HEK293 (cell line): ENCODE data around the gene RBM42.

ENCODE experiments used
- AEBP2 ChIP-seq: fragments of 450-650 bp; formaldehyde crosslinking; IDR thresholded peaks from 2 replicates; pipeline ENCODE4 v1.5.1; 2016; ENCODE audit warnings: missing biosample characterization, missing genetic modification characterization, borderline replicate concordance
- KLF9 ChIP-seq: fragments of 450-650 bp; formaldehyde crosslinking; IDR thresholded peaks from 2 replicates; pipeline ENCODE4 v1.5.1; 2016; ENCODE audit warnings: missing biosample characterization, missing genetic modification characterization, low read depth
- TRIM28 ChIP-seq: IDR thresholded peaks from 2 replicates; pipeline ENCODE4 v1.6.1; 2011; ENCODE audit warnings: low read length, control low read depth, borderline replicate concordance
- ZBTB6 ChIP-seq: fragments of 450-650 bp; formaldehyde crosslinking; IDR thresholded peaks from 2 replicates; pipeline ENCODE4 v1.5.1; 2017; ENCODE audit warnings: missing biosample characterization, missing genetic modification characterization
- ZBTB7A ChIP-seq: fragments of 450-650 bp; formaldehyde crosslinking; IDR thresholded peaks from 2 replicates; pipeline ENCODE4 v1.5.1; 2016; ENCODE audit warnings: low read depth, missing biosample characterization, missing genetic modification characterization
- ZNF133 ChIP-seq: fragments of 450-650 bp; formaldehyde crosslinking; IDR thresholded peaks from 2 replicates; pipeline ENCODE4 v1.5.1; 2016; ENCODE audit warnings: missing biosample characterization, missing genetic modification characterization
- ZNF211 ChIP-seq: fragments of 450-650 bp; formaldehyde crosslinking; IDR thresholded peaks from 2 replicates; pipeline ENCODE4 v1.5.1; 2016; ENCODE audit warnings: low read depth, missing biosample characterization, missing genetic modification characterization
- ZNF221 ChIP-seq: fragments of 450-650 bp; formaldehyde crosslinking; IDR thresholded peaks from 2 replicates; pipeline ENCODE4 v1.5.1; 2017; ENCODE audit warnings: missing biosample characterization, missing genetic modification characterization, borderline replicate concordance
- ZNF362 ChIP-seq: fragments of 450-650 bp; formaldehyde crosslinking; IDR thresholded peaks from 2 replicates; pipeline ENCODE4 v1.5.1; 2016; ENCODE audit warnings: missing biosample characterization, missing genetic modification characterization
- ZNF501 ChIP-seq: fragments of 450-650 bp; formaldehyde crosslinking; IDR thresholded peaks from 2 replicates; pipeline ENCODE4 v1.5.1; 2016; ENCODE audit warnings: missing biosample characterization, missing genetic modification characterization
- ZNF518A ChIP-seq: fragments of 450-650 bp; formaldehyde crosslinking; conservative IDR thresholded peaks from 2 replicates; pipeline ENCODE4 v1.5.1; 2016; ENCODE audit warnings: low read depth, missing biosample characterization, missing genetic modification characterization
- ZNF624 ChIP-seq: fragments of 450-650 bp; formaldehyde crosslinking; IDR thresholded peaks from 2 replicates; pipeline ENCODE4 v1.5.1; 2017; ENCODE audit warnings: missing biosample characterization, missing genetic modification characterization
- ZNF660 ChIP-seq: fragments of 450-650 bp; IDR thresholded peaks from 2 replicates; pipeline ENCODE4 v1.5.1; 2018; ENCODE audit warnings: missing biosample characterization, mild to moderate bottlenecking, missing genetic modification characterization
- ZNF670 ChIP-seq: fragments of 450-650 bp; formaldehyde crosslinking; IDR thresholded peaks from 2 replicates; pipeline ENCODE4 v1.5.1; 2016; ENCODE audit warnings: missing biosample characterization, missing genetic modification characterization, low read depth
- ZNF677 ChIP-seq: fragments of 450-650 bp; IDR thresholded peaks from 2 replicates; pipeline ENCODE4 v1.5.0; 2018; ENCODE audit warnings: missing biosample characterization, mild to moderate bottlenecking, missing genetic modification characterization, moderate library complexity
- TF ChIP-seq, protein P1 (sequence below): fragments of 450-650 bp; formaldehyde crosslinking; IDR thresholded peaks from 2 replicates; pipeline ENCODE4 v1.5.1; 2016; ENCODE audit warnings: missing biosample characterization, missing genetic modification characterization
- TF ChIP-seq, protein P2 (sequence below): fragments of 450-650 bp; formaldehyde crosslinking; IDR thresholded peaks from 2 replicates; pipeline ENCODE4 v1.5.1; 2016; ENCODE audit warnings: missing biosample characterization, missing genetic modification characterization
- TF ChIP-seq, protein P3 (sequence below): fragments of 450-650 bp; formaldehyde crosslinking; IDR thresholded peaks from 2 replicates; pipeline ENCODE4 v1.5.0; 2017; ENCODE audit warnings: missing biosample characterization, missing genetic modification characterization, borderline replicate concordance

Gene RBM42

DNA sequence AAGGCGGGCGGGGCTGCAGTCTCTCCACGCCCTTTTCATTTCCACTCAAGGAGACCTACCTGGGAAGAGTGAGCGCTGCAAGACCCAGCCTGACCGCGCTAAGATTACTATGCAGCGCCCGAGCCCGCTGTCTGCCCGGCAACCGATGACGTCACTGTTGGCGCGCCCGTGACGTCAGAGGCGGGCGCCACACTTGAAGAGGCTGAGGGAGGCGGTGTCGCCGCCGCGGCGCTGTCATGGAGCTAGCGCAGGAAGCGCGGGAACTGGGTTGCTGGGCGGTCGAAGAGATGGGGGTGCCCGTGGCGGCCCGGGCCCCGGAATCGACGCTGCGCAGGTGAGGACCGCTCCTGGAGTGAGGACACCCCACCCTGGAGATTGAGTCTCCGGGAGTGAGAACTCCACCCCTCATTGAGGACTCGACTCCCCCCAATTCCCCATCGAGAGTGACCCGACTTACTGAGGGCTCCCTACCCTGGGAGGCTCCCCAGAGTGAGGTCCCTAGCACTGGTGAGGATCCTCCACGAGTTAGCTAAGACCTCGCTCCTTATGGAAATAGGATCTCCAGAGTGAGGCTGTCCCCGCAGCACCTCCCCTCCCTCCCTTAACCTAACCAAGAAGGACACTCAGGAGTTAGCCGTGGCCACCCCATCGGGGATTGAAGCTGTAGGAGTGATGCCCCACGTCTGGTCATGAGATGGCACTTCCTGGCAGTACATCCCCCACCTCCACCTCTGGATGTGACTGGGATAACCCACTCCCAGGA lies 16.1 kb upstream of the RBM42 start, which contains the start of gene HAUS5 (continued):
- TF ChIP-seq KLF9 (tag by site-specific recombination) (peak; percentile 84), ZNF221 (tag by site-specific recombination) (no peak), ZNF677 (0 out of 2 replicates have a peak, but pooled peaks have one; percentile 29), ZNF660 (tag by site-specific recombination) (peak; percentile 97), ZNF211 (tag by site-specific recombination) (no peak), ZNF362 (no peak), ZNF670 (tag by site-specific recombination) (no peak), ZNF133 (tag by site-specific recombination) (no peak), ZBTB6 (tag by site-specific recombination) (peak; percentile 94), AEBP2 (tag by site-specific recombination) (no peak), ZNF518A (no peak), ZBTB7A (peak; percentile 91; the same call in 1 of the 2 replicates), ZNF624 (tag by site-specific recombination) (no peak), ZNF501 (tag by site-specific recombination) (peak; percentile 98), TRIM28 (no peak)
- TF ChIP-seq, protein P1, sequence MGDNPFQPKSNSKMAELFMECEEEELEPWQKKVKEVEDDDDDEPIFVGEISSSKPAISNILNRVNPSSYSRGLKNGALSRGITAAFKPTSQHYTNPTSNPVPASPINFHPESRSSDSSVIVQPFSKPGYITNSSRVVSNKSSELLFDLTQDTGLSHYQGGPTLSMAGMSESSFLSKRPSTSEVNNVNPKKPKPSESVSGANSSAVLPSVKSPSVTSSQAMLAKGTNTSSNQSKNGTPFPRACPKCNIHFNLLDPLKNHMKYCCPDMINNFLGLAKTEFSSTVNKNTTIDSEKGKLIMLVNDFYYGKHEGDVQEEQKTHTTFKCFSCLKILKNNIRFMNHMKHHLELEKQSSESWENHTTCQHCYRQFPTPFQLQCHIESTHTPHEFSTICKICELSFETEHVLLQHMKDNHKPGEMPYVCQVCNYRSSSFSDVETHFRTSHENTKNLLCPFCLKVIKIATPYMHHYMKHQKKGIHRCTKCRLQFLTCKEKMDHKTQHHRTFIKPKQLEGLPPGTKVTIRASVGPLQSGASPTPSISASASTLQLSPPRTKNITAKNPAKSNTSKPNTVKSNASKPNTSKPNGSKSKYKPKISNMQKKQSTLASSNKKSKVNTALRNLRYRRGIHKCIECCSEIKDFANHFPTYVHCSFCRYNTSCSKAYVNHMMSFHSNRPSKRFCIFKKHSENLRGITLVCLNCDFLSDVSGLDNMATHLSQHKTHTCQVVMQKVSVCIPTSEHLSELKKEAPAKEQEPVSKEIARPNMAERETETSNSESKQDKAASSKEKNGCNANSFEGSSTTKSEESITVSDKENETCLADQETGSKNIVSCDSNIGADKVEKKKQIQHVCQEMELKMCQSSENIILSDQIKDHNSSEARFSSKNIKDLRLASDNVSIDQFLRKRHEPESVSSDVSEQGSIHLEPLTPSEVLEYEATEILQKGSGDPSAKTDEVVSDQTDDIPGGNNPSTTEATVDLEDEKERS (tag by site-specific recombination): peak; percentile 74
- TF ChIP-seq, protein P2, sequence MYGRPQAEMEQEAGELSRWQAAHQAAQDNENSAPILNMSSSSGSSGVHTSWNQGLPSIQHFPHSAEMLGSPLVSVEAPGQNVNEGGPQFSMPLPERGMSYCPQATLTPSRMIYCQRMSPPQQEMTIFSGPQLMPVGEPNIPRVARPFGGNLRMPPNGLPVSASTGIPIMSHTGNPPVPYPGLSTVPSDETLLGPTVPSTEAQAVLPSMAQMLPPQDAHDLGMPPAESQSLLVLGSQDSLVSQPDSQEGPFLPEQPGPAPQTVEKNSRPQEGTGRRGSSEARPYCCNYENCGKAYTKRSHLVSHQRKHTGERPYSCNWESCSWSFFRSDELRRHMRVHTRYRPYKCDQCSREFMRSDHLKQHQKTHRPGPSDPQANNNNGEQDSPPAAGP (tag by site-specific recombination): peak; percentile 100
- TF ChIP-seq, protein P3, sequence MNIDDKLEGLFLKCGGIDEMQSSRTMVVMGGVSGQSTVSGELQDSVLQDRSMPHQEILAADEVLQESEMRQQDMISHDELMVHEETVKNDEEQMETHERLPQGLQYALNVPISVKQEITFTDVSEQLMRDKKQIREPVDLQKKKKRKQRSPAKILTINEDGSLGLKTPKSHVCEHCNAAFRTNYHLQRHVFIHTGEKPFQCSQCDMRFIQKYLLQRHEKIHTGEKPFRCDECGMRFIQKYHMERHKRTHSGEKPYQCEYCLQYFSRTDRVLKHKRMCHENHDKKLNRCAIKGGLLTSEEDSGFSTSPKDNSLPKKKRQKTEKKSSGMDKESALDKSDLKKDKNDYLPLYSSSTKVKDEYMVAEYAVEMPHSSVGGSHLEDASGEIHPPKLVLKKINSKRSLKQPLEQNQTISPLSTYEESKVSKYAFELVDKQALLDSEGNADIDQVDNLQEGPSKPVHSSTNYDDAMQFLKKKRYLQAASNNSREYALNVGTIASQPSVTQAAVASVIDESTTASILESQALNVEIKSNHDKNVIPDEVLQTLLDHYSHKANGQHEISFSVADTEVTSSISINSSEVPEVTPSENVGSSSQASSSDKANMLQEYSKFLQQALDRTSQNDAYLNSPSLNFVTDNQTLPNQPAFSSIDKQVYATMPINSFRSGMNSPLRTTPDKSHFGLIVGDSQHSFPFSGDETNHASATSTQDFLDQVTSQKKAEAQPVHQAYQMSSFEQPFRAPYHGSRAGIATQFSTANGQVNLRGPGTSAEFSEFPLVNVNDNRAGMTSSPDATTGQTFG (tag by site-specific recombination): no peak; the same call in 1 of the 2 replicates
